HFFc6 (cell line): ENCODE data around the gene CELSR1. TPM values are rescaled to one million over a fixed set of nuclear protein-coding genes. Genes with fewer than 3 reads are reported as not detected.

Experiments
- DNase-seq: peaks from one replicate; pipeline ENCODE4 v3.0.0-alpha.2; 2018
- H3K27ac Mint-ChIP-seq: 2 replicates; pipeline ENCODE4 v1.8.0; 2020; ENCODE audit warnings: mild to moderate bottlenecking, mixed read lengths
- H3K27me3 Mint-ChIP-seq: 2 replicates; pipeline ENCODE4 v1.8.0; 2021; ENCODE audit warnings: mild to moderate bottlenecking, moderate library complexity, mixed read lengths; ENCODE audit not compliant: insufficient read depth
- H3K36me3 Mint-ChIP-seq: 2 replicates; pipeline ENCODE4 v1.8.0; 2021; ENCODE audit warnings: low read depth, mixed read lengths
- H3K4me1 Mint-ChIP-seq: 2 replicates; pipeline ENCODE4 v1.8.0; 2020; ENCODE audit warnings: low read depth, mixed read lengths
- H3K4me3 Mint-ChIP-seq: 2 replicates; pipeline ENCODE4 v1.8.0; 2020; ENCODE audit warnings: mild to moderate bottlenecking, moderate library complexity, mixed read lengths
- H3K9me3 Mint-ChIP-seq: 2 replicates; pipeline ENCODE4 v1.8.0; 2020; ENCODE audit warnings: mild to moderate bottlenecking, mixed read lengths
- total RNA-seq, 6 experiments: library from RNA; stranded (reverse); fragmentation: NEBNext Ultra II Directional; extraction: Animal tissue kit (Norgen Biotek cat#: 25700); gene quantifications; 2 replicates in 1 of 6; 3 replicates in 5 of 6; pipeline ENCODE4 v1.2.3, GENCODE V29; 2021
- TF ChIP-seq, protein P1 (sequence below): fragments of 200-600 bp; sonication (generic); IDR thresholded peaks from 2 replicates; pipeline ENCODE4 v1.5.0; 2021; ENCODE audit warnings: antibody characterized with exemption, mild to moderate bottlenecking

The CELSR1 gene
- total RNA-seq, 6 experiments from 2014 or later, result 4.7 to 8.2 (median 6.5) TPM

- Mint-ChIP-seq H3K27me3 (peaks cover 1% of the 10 kb centered on the region; the same call in 1 of the 2 replicates), H3K9me3 (peaks cover 12% of the 10 kb centered on the region), H3K4me3 (no peak overlapping the region), H3K4me1 (peaks cover 4% of the 10 kb centered on the region; the same call in 1 of the 2 replicates), H3K27ac (no peak overlapping the region), H3K36me3 (peaks cover 18% of the 10 kb centered on the region)
- TF ChIP-seq, protein P1, sequence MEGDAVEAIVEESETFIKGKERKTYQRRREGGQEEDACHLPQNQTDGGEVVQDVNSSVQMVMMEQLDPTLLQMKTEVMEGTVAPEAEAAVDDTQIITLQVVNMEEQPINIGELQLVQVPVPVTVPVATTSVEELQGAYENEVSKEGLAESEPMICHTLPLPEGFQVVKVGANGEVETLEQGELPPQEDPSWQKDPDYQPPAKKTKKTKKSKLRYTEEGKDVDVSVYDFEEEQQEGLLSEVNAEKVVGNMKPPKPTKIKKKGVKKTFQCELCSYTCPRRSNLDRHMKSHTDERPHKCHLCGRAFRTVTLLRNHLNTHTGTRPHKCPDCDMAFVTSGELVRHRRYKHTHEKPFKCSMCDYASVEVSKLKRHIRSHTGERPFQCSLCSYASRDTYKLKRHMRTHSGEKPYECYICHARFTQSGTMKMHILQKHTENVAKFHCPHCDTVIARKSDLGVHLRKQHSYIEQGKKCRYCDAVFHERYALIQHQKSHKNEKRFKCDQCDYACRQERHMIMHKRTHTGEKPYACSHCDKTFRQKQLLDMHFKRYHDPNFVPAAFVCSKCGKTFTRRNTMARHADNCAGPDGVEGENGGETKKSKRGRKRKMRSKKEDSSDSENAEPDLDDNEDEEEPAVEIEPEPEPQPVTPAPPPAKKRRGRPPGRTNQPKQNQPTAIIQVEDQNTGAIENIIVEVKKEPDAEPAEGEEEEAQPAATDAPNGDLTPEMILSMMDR, result no peak
- DNase-seq, result no peak
These were observed 163.3 kb downstream of the CELSR1 start for GRCh38 chr22:46373921-46374662.

- Mint-ChIP-seq H3K9me3 (peaks cover 12% of the 10 kb centered on the region), H3K4me1 (peaks cover 4% of the 10 kb centered on the region; the same call in 1 of the 2 replicates), H3K4me3 (no peak overlapping the region), H3K36me3 (peaks cover 18% of the 10 kb centered on the region), H3K27ac (no peak overlapping the region), H3K27me3 (peaks cover 1% of the 10 kb centered on the region; the same call in 1 of the 2 replicates)
- DNase-seq, result no peak
- TF ChIP-seq, protein P1, result no peak
These were observed 164.3 kb downstream of the CELSR1 start for GRCh38 chr22:46373159-46373558.

GRCh38 chr22:46372686-46373085 lies 164.7 kb downstream of the CELSR1 start:
- no peak for DNase-seq
- Mint-ChIP-seq H3K4me3 (no peak overlapping the region), H3K9me3 (peaks cover 12% of the 10 kb centered on the region), H3K36me3 (peaks cover 18% of the 10 kb centered on the region), H3K27ac (no peak overlapping the region), H3K27me3 (peaks cover 1% of the 10 kb centered on the region; the same call in 1 of the 2 replicates), H3K4me1 (peaks cover 4% of the 10 kb centered on the region; the same call in 1 of the 2 replicates)
- TF ChIP-seq, protein P1, result no peak

DNA sequence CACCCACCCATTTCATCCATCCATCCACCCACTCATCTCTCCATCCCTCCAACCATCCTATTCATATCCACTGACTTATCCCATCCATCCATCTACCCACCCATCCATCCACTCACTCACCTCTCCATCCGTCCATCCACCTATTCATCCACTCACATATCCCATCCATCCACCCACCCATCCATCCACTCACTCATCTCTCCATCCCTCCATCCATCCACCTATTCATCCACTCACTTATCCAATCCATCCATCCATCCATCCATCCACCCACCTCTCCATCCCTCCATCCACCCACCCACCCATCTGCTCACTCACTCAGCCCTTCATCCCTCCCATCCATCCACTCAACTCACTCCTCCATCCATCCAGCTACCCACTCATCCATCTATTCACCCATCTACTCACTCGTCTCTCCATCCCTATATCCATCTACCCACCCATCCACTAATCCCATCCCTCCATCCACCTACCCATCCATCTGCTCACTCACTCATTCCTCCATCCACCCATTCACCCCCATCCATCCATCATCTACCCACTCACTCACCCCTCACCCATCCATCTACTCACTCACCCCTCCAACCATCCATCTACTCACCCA lies 165.7 kb downstream of the CELSR1 start:
- Mint-ChIP-seq H3K27ac (no peak overlapping the region), H3K4me1 (no peaks in the 10 kb centered on the region), H3K9me3 (peaks cover 12% of the 10 kb centered on the region), H3K4me3 (no peak overlapping the region), H3K27me3 (no peaks in the 10 kb centered on the region), H3K36me3 (peaks cover 11% of the 10 kb centered on the region)
- TF ChIP-seq, protein P1, result no peak
- DNase-seq, result no peak

DNA sequence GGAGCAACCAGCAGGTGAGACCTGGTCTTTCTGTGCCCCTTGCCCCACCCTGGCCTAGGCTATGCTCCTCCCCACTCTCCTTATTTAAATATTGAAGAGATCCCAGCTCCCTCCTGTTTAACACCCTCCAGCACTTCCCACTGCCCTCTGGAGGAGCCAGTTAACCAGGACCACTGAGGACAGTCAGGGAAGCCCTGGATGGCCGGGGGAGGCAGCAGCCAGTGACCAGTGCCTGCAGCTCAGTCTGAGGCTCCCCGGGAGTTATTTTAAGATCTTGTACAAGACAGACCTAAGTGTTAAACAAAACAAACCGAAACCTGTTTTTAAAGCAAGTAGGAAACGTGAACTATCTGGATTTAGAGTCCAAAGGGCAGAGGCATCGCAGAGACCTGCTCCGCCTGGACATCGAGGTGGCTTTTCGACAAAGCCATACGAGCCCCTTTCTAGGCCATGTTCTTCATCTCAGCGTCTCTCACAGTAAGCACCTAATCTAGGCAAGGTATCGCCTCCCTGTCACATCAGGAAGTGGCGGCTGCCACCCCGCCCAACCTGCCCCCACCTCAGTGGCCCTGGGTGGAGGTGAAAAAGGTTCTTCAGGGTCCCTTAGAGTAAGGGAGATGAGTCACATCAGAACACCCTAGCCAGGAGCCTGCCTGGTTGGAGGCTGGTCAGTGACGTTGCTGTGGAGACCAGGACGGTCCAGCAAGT lies 166.7 kb downstream of the CELSR1 start:
- TF ChIP-seq, protein P1, result no peak
- Mint-ChIP-seq H3K4me1 (no peaks in the 10 kb centered on the region), H3K4me3 (no peak overlapping the region), H3K27me3 (no peaks in the 10 kb centered on the region), H3K9me3 (peaks cover 7% of the 10 kb centered on the region), H3K27ac (no peak overlapping the region), H3K36me3 (peaks cover 2% of the 10 kb centered on the region)
- no peak for DNase-seq
